ENCODE data around the gene SREK1IP1. TPM values are rescaled to one million over a fixed set of nuclear protein-coding genes. Genes with fewer than 3 reads are reported as not detected.

Gene SREK1IP1
- total RNA-seq, 1 donor from 2014 or later, result 34.8 TPM

DNA sequence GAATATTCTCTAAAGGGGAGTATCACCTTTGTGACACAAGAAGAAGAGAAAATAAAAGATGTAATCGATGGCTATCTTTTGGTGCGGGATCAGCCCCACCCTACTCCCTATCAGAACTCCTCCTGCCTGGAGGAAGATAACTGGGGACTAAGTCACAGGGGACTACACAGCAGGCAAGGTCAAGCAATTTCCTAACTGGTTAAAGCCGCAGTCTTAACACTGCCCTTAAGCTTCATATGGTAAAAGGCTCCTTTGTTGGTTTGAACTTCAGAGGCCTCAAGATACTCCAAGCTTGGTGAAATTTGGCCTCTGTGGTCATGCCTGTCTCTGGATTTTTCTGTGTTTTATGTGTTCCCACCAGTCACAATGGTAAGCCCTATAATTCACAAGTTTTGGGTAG, 79.5 kb downstream of the SREK1IP1 start:
- no peaks in the 10 kb centered on the region for H3K36me3 Mint-ChIP-seq (ENCODE audit: low read depth)
- H3K27ac Mint-ChIP-seq, result no peak overlapping the region
- H3K27me3 Mint-ChIP-seq, result peaks cover 55% of the 10 kb centered on the region
- DNase-seq, result no peak
- intact Hi-C loops (cut with micrococcal nuclease), result no loop called here
- H3K4me1 Mint-ChIP-seq, result peaks cover 3% of the 10 kb centered on the region
- H3K9me3 Mint-ChIP-seq, result no peaks in the 10 kb centered on the region
- H3K4me3 Mint-ChIP-seq, result no peak overlapping the region

- Mint-ChIP-seq H3K4me3 (no peak overlapping the region), H3K9me3 (no peaks in the 10 kb centered on the region), H3K27ac (no peak overlapping the region), H3K27me3 (peaks cover 49% of the 10 kb centered on the region), H3K4me1 (peaks cover 3% of the 10 kb centered on the region), H3K36me3 (ENCODE audit: low read depth) (no peaks in the 10 kb centered on the region)
- no peak for DNase-seq
- intact Hi-C loops (cut with micrococcal nuclease), result no loop called here
Observed at GRCh38 chr5:64688391-64688790, 80.1 kb downstream of the SREK1IP1 start.

DNA sequence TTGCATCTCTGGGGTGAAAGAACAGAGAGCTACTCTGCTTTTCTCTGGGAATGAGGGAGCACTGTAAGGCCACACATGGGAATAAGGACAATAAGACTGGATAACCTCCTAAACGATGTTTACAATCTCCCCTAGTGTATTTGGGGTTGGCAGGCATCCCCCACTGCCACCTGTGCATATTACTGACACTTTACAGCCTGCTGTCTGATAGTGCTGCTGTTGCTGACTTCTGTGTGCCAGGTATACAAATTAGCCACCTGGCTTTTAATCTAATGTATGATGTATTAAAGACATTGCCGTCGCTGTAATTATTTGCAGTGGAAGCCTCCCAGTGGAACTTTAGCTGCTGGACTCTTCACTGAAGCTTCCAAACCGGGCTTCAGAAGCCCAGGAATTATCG, 82.6 kb downstream of the SREK1IP1 start:
- no peak for DNase-seq
- Mint-ChIP-seq H3K4me3 (no peak overlapping the region), H3K9me3 (no peaks in the 10 kb centered on the region), H3K27ac (no peak overlapping the region), H3K27me3 (peaks cover 36% of the 10 kb centered on the region), H3K36me3 (ENCODE audit: low read depth) (no peaks in the 10 kb centered on the region), H3K4me1 (peaks cover 3% of the 10 kb centered on the region)
- intact Hi-C loops (cut with micrococcal nuclease), result no loop called here

DNA sequence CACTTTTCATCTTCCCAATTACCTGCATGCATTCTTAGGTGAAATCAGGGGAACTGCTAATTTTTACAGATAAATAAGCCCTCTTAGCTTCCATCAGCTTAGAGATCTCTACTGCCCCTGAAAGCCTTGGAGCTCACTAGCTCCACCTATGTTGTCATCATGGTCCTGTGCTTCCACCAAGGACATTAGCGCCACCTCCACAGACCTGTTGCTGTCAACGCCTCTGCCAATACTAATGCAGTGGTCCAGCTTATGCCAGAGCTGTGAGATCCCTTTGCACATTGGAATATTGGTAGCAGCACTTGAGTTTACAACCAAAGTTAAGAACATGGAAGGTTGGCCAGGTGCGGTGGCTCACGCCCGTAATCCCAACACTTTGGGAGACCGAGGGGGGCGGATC, 85.9 kb downstream of the SREK1IP1 start:
- Mint-ChIP-seq H3K27me3 (peaks cover 16% of the 10 kb centered on the region), H3K4me3 (no peak overlapping the region), H3K27ac (no peak overlapping the region), H3K9me3 (no peaks in the 10 kb centered on the region), H3K4me1 (no peaks in the 10 kb centered on the region), H3K36me3 (ENCODE audit: low read depth) (no peaks in the 10 kb centered on the region)
- DNase-seq, result no peak
- intact Hi-C loops (cut with micrococcal nuclease), result no loop called here

GRCh38 chr5:64680289-64680688, 88.2 kb downstream of the SREK1IP1 start:
- Mint-ChIP-seq H3K4me1 (no peaks in the 10 kb centered on the region), H3K27ac (no peak overlapping the region), H3K4me3 (no peak overlapping the region), H3K27me3 (peaks cover 8% of the 10 kb centered on the region), H3K9me3 (no peaks in the 10 kb centered on the region), H3K36me3 (ENCODE audit: low read depth) (no peaks in the 10 kb centered on the region)
- DNase-seq, result no peak
- intact Hi-C loops (cut with micrococcal nuclease), result no loop called here

GRCh38 chr5:64678374-64678773, 90.1 kb downstream of the SREK1IP1 start:
- Mint-ChIP-seq H3K27ac (no peak overlapping the region), H3K9me3 (no peaks in the 10 kb centered on the region), H3K36me3 (ENCODE audit: low read depth) (no peaks in the 10 kb centered on the region), H3K27me3 (peaks cover 6% of the 10 kb centered on the region), H3K4me1 (no peaks in the 10 kb centered on the region), H3K4me3 (no peak overlapping the region)
- intact Hi-C loops (cut with micrococcal nuclease), result no loop called here
- DNase-seq, result no peak

- Mint-ChIP-seq H3K4me1 (no peaks in the 10 kb centered on the region), H3K27me3 (no peaks in the 10 kb centered on the region), H3K4me3 (no peak overlapping the region), H3K27ac (no peak overlapping the region), H3K36me3 (ENCODE audit: low read depth) (no peaks in the 10 kb centered on the region), H3K9me3 (no peaks in the 10 kb centered on the region)
- no peak for DNase-seq
- intact Hi-C loops (cut with micrococcal nuclease), result no loop called here
Observed at GRCh38 chr5:64671678-64672077, 96.8 kb downstream of the SREK1IP1 start.

GRCh38 chr5:64670277-64670676, 98.2 kb downstream of the SREK1IP1 start:
- no peaks in the 10 kb centered on the region for H3K36me3 Mint-ChIP-seq (ENCODE audit: low read depth)
- peaks cover 2% of the 10 kb centered on the region for H3K27me3 Mint-ChIP-seq
- DNase-seq, result no peak
- H3K4me3 Mint-ChIP-seq, result no peak overlapping the region
- intact Hi-C loops (cut with micrococcal nuclease), result no loop called here
- no peaks in the 10 kb centered on the region for H3K4me1 Mint-ChIP-seq
- no peak overlapping the region for H3K27ac Mint-ChIP-seq
- no peaks in the 10 kb centered on the region for H3K9me3 Mint-ChIP-seq

Other genes starting within 250 kb of the SREK1IP1 start
- gene SHISAL2B, start 78.2 kb downstream of the SREK1IP1 start, total RNA-seq, result not detected in 2 replicates
- 31.8 and 32.4 TPM in 2 replicates for gene CWC27, start 239 bp upstream of the SREK1IP1 start, total RNA-seq